IPS DF 6.9 (cell line): Measurements from ENCODE around the gene OCLN.
"Not testable (repeated sequence)": the region's sequence is repeated elsewhere in the genome, so short reads cannot be mapped to it uniquely, and the experiment has no call there.

ENCODE experiments used
- DNase-seq: peaks from one replicate; pipeline ENCODE4 v3.0.0-alpha.2; 2013; ENCODE audit warnings: low read depth, low spot score
- H3K27ac ChIP-seq: one replicate; pipeline ENCODE4 v1.5.1; 2013; ENCODE audit warnings: low read length, control low read depth
- H3K27me3 ChIP-seq: 2 replicates; pipeline ENCODE4 v1.6.1; 2013; ENCODE audit warnings: mild to moderate bottlenecking, low read length; ENCODE audit not compliant: control insufficient read depth, insufficient read depth
- H3K36me3 ChIP-seq: 2 replicates; pipeline ENCODE4 v1.6.1; 2013; ENCODE audit warnings: low read length; ENCODE audit not compliant: control insufficient read depth, insufficient read depth
- H3K4me1 ChIP-seq: 2 replicates; pipeline ENCODE4 v1.6.1; 2013; ENCODE audit warnings: low read length; ENCODE audit not compliant: control insufficient read depth, insufficient read depth
- H3K4me3 ChIP-seq: 2 replicates; pipeline ENCODE4 v1.5.1; 2013; ENCODE audit warnings: mild to moderate bottlenecking, low read length
- H3K9me3 ChIP-seq: 2 replicates; pipeline ENCODE4 v1.6.1; 2013; ENCODE audit warnings: low read length, inconsistent platforms; ENCODE audit not compliant: control insufficient read depth, insufficient read depth
- WGBS: extraction: QIAGEN DNeasy Blood & Tissue Kit; methylation state at CpG from one replicate; pipeline ENCODE4 v1.1.7; 2013; ENCODE audit warnings: mixed read lengths, missing lambda C conversion rate; ENCODE audit not compliant: insufficient read length, insufficient coverage; 5-methylcytosine and 5-hydroxymethylcytosine counted together

OCLN gene

GRCh38 chr5:69462170-69462569 lies 30.4 kb upstream of the OCLN start:
- no peak overlapping the region for H3K4me3 ChIP-seq
- H3K36me3 ChIP-seq: no peaks in the 10 kb centered on the region
- H3K4me1 ChIP-seq: no peaks in the 10 kb centered on the region
- no peaks in the 10 kb centered on the region for H3K9me3 ChIP-seq
- no peak overlapping the region for H3K27ac ChIP-seq
- H3K27me3 ChIP-seq: no peaks in the 10 kb centered on the region
- no CpG with 5 or more reads among the region's 1 CpG for WGBS
- DNase-seq: no peak

GRCh38 chr5:69466375-69466774 lies 26.2 kb upstream of the OCLN start:
- DNase-seq, H3K36me3 ChIP-seq, H3K27me3 ChIP-seq, H3K4me1 ChIP-seq, H3K4me3 ChIP-seq, H3K9me3 ChIP-seq, H3K27ac ChIP-seq: not testable (repeated sequence)
- WGBS: no CpG with 5 or more reads among the region's 3 CpGs

GRCh38 chr5:69467442-69468225 lies 25.0 kb upstream of the OCLN start:
- Histone ChIP-seq H3K36me3 (no peaks in the 10 kb centered on the region), H3K4me1 (no peaks in the 10 kb centered on the region), H3K9me3 (no peaks in the 10 kb centered on the region), H3K27ac (no peak overlapping the region), H3K27me3 (no peaks in the 10 kb centered on the region), H3K4me3 (no peak overlapping the region)
- DNase-seq: no peak
- no CpG with 5 or more reads among the region's 8 CpGs for WGBS

DNA sequence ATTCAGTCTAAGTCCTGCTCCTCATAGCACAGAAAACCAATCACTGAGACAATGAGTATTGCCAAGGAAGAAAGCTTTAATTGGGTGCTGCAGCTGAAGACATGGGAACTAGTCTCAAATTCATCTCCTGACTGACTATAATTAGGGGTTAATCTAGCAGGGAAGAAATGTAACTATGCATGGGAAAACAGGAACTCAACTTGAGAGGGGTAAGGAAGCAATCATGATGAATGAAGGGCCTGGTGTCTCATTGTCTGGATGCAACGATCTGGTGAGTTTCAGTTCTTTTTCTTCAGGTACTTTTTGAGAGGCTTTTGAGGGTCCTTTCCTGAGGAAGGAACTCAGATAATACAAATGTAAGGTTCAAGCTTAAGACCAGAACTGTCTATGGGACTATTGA lies 24.0 kb upstream of the OCLN start:
- Histone ChIP-seq H3K4me1 (no peaks in the 10 kb centered on the region), H3K27me3 (no peaks in the 10 kb centered on the region), H3K9me3 (no peaks in the 10 kb centered on the region), H3K4me3 (no peak overlapping the region), H3K27ac (no peak overlapping the region), H3K36me3 (no peaks in the 10 kb centered on the region)
- WGBS: no CpG with 5 or more reads among the region's 1 CpG
- no peak for DNase-seq

DNA sequence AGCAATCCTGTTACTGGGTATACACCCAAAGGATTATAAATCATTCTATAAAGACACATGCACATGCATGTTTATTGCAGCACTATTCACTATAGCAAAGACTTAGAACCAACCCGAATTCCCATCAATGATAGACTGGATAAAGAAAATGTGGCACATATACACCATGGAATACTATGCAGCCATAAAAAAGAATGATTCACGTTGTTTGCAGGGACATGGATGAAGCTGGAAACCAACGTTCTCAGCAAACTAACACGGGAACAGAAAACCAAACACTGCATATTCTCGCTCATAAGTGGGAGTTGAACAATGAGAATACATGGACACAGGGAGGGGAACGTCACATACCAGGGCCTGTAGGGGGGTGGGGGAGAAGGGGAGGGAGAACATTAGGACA lies 21.1 kb upstream of the OCLN start:
- not testable (repeated sequence) for H3K4me3 ChIP-seq, DNase-seq, H3K27me3 ChIP-seq, H3K4me1 ChIP-seq, H3K36me3 ChIP-seq, H3K9me3 ChIP-seq, H3K27ac ChIP-seq
- no CpG with 5 or more reads among the region's 6 CpGs for WGBS

DNA sequence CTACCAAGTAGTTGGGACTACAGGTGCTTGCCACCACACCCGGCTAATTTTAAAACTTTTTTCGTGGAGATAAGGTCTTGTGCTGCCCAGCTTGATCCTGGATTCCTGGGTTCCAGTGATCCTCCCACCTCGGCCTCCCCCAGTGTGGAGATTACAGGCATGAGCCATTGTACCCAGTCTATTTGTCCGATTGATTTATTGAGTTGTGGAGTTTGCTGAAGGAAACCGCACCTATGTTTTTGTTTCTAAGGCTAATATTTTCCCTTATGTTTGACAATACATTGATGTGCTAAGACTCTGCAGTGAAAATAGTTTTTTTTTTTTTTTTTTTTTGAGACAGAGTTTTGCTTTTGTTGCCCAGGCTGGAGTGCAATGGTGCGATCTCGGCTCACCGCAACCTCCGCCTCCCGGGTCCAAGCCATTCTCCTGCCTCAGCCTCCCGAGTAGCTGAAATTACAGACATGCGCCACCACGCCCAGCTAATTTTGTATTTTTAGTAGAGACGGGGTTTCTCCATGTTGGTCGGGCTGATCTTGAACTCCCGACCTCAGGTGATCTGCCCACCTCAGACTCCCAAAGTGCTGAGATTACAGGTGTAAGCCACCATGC lies 20.0 kb upstream of the OCLN start:
- not testable (repeated sequence) for H3K36me3 ChIP-seq, H3K27me3 ChIP-seq, H3K4me1 ChIP-seq, H3K9me3 ChIP-seq, DNase-seq, H3K4me3 ChIP-seq, H3K27ac ChIP-seq
- WGBS: no CpG with 5 or more reads among the region's 16 CpGs

- Histone ChIP-seq H3K9me3 (no peaks in the 10 kb centered on the region), H3K36me3 (no peaks in the 10 kb centered on the region), H3K27me3 (no peaks in the 10 kb centered on the region), H3K27ac (no peak overlapping the region), H3K4me3 (no peak overlapping the region), H3K4me1 (no peaks in the 10 kb centered on the region)
- no peak for DNase-seq
- WGBS: no CpG with 5 or more reads among the region's 1 CpG
Observed at GRCh38 chr5:69477170-69477569, 15.4 kb upstream of the OCLN start.

DNA sequence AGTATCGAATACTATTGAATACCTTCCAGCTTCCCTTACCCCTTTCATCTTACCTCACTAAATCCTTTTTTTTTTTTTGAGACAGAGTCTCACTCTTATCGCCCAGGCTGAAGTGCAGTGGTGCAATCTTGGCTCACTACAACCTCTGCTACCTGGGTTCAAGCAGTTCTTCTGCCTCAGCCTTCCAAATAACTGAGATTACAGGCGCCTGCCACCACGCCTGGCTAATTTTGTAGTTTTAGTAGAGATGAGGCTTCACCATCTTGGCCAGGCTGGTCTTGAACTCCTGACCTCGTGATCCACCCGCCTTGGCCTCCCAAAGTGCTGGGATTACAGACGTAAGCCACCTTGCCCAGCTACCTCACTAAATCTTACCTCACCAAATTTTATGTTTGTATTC lies 14.3 kb upstream of the OCLN start:
- H3K9me3 ChIP-seq, H3K27me3 ChIP-seq, H3K36me3 ChIP-seq, H3K27ac ChIP-seq, H3K4me1 ChIP-seq, DNase-seq, H3K4me3 ChIP-seq: not testable (repeated sequence)
- no CpG with 5 or more reads among the region's 7 CpGs for WGBS

DNA sequence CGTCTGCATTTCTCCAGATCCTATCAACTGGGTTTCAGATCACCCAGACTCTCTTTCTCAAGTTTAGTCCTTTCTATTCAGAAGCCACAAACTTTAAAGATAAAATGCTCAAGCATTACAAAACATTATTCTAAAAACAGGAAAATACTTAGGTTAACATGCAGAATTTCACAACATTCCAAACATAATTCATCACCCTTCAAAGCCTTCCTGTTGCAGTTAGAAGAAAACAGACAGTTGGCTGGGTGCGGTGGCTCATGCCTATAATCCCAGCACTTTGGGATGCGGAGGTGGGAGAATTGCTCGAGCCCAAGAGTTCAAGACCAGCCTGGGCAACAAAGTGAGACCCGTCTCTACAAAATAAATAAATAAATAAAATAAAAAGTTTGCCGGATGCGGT lies 7.7 kb upstream of the OCLN start:
- Histone ChIP-seq H3K27me3 (no peaks in the 10 kb centered on the region), H3K9me3 (no peaks in the 10 kb centered on the region), H3K4me3 (no peak overlapping the region), H3K36me3 (no peaks in the 10 kb centered on the region), H3K4me1 (peaks cover 2% of the 10 kb centered on the region; the same call in 1 of the 2 replicates), H3K27ac (no peak overlapping the region)
- no peak for DNase-seq
- WGBS: no CpG with 5 or more reads among the region's 7 CpGs

DNA sequence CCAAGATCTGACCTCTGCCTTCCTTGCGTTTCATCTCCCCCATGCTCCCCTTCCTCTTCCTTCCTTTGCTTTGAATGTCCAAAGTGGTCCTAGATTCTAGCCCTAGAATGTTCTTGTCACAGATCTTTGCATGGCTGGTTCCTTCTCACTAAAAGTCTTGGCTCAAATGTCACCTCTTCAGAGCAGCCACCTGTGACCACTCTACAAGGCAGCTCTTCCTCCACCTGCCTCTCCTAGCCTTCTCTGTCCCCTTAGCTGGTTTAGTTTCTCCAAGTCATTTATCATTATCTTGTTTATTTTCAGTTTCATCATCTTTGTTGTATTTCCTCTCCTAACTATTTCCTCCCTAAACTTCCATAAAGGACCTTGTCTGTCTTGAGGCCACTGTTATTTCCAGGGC lies 7.1 kb upstream of the OCLN start:
- WGBS: no CpG with 5 or more reads among the region's 1 CpG
- H3K27ac ChIP-seq: no peak overlapping the region
- DNase-seq: no peak

GRCh38 chr5:69489246-69489645 lies 3.3 kb upstream of the OCLN start:
- Histone ChIP-seq H3K27me3 (no peaks in the 10 kb centered on the region), H3K4me1 (peaks cover 4% of the 10 kb centered on the region), H3K27ac (no peak overlapping the region), H3K4me3 (no peak overlapping the region), H3K36me3 (no peaks in the 10 kb centered on the region), H3K9me3 (no peaks in the 10 kb centered on the region)
- no peak for DNase-seq
- no CpG with 5 or more reads among the region's 4 CpGs for WGBS

More for the DNA sequence above, 7.1 kb upstream of the OCLN start:
- Histone ChIP-seq H3K4me3 (no peak overlapping the region), H3K36me3 (no peaks in the 10 kb centered on the region), H3K27me3 (no peaks in the 10 kb centered on the region), H3K9me3 (no peaks in the 10 kb centered on the region), H3K4me1 (peaks cover 2% of the 10 kb centered on the region; the same call in 1 of the 2 replicates)
